CD8-positive, alpha-beta memory T cell (primary cell): ENCODE results near the gene EEF1A2. TPM values are rescaled to one million over a fixed set of nuclear protein-coding genes. Genes with fewer than 3 reads are reported as not detected.

Experiments used
- CTCF ChIA-PET: fragments of 350-600 bp; sonication (Branson Sonifier 250); formaldehyde crosslinking; loops from one replicate; lab custom pipeline; 2021; ENCODE audit warnings: antibody characterized with exemption; lab: Charles Lee
- POLR2A ChIA-PET: fragments of 350-600 bp; sonication (Branson Sonifier 250); formaldehyde crosslinking; loops from one replicate; lab custom pipeline; 2021; ENCODE audit warnings: antibody characterized with exemption; lab: Charles Lee
- DNase-seq, 5 donors: peaks; one replicate each; pipeline versions ENCODE4 v3.0.0 to v3.0.0-alpha.2; 2020 to 2022; ENCODE audit warnings: mixed read lengths in 1 of 5
- H3K27ac ChIP-seq: one replicate; pipeline ENCODE4 v1.7.0; 2013; ENCODE audit warnings: low read depth, mild to moderate bottlenecking, low read length, moderate library complexity
- H3K27me3 ChIP-seq: 2 replicates; pipeline ENCODE4 v1.7.0; 2013; ENCODE audit warnings: low read length, mild to moderate bottlenecking; ENCODE audit not compliant: insufficient read depth, poor library complexity, severe bottlenecking
- H3K36me3 ChIP-seq: 2 replicates; pipeline ENCODE4 v1.7.0; 2013; ENCODE audit warnings: mild to moderate bottlenecking, low read length, moderate library complexity; ENCODE audit not compliant: insufficient read depth
- H3K4me1 ChIP-seq: 2 replicates; pipeline ENCODE4 v1.7.0; 2013; ENCODE audit warnings: mild to moderate bottlenecking, low read length, moderate library complexity; ENCODE audit not compliant: insufficient read depth
- H3K4me3 ChIP-seq: 2 replicates; pipeline ENCODE4 v1.7.0; 2013; ENCODE audit warnings: mild to moderate bottlenecking, low read length
- H3K9me3 ChIP-seq: 2 replicates; pipeline ENCODE4 v1.7.0; 2013; ENCODE audit warnings: mild to moderate bottlenecking, low read length
- H3K27ac Mint-ChIP-seq, 8 donors: one replicate each; pipeline ENCODE4 v1.8.0; 2020 to 2021; ENCODE audit warnings: mixed read lengths in 8 of 8, mild to moderate bottlenecking in 6 of 8, inconsistent platforms in 3 of 8, moderate library complexity in 3 of 8
- H3K27me3 Mint-ChIP-seq, 2 donors: one replicate each; pipeline ENCODE4 v1.8.0; 2020 to 2021; ENCODE audit warnings: mixed read lengths in 2 of 2, mild to moderate bottlenecking in 1 of 2, moderate library complexity in 1 of 2
- H3K36me3 Mint-ChIP-seq, 3 donors: one replicate each; pipeline ENCODE4 v1.8.0; 2020 to 2021; ENCODE audit warnings: mixed read lengths in 3 of 3, inconsistent platforms in 1 of 3, mild to moderate bottlenecking in 1 of 3
- H3K4me1 Mint-ChIP-seq, 3 donors: one replicate each; pipeline ENCODE4 v1.8.0; 2020 to 2021; ENCODE audit warnings: mixed read lengths in 3 of 3, inconsistent platforms in 1 of 3, mild to moderate bottlenecking in 1 of 3
- H3K4me3 Mint-ChIP-seq, 7 donors: one replicate each; pipeline ENCODE4 v1.8.0; 2020 to 2021; ENCODE audit warnings: mixed read lengths in 7 of 7, mild to moderate bottlenecking in 6 of 7, moderate library complexity in 4 of 7, inconsistent platforms in 2 of 7
- H3K9me3 Mint-ChIP-seq, 5 donors: one replicate each; pipeline ENCODE4 v1.8.0; 2020 to 2022; ENCODE audit warnings: mixed read lengths in 5 of 5, mild to moderate bottlenecking in 3 of 5, moderate library complexity in 2 of 5, inconsistent platforms in 1 of 5
- polyA plus RNA-seq: library from polyadenylated mRNA; unstranded; fragments of 300-500 nt; fragmentation: Illumina TruSeq; gene quantifications from one replicate; pipeline ENCODE4 v1.2.3, GENCODE V29; 2021
- total RNA-seq, 2 experiments: library from RNA; stranded (reverse); gene quantifications; one replicate each; pipeline ENCODE4 v1.2.3, GENCODE V29; 2021

Gene EEF1A2
- total and polyA plus RNA-seq, 3 experiments from 2014 or later = 0.17 to 0.20 TPM; not detected in 1

GRCh38 chr20:63505723-63506122 lies 6.8 kb upstream of the EEF1A2 start:
- Mint-ChIP-seq H3K9me3 (peaks cover 5 to 17% (median 11%) of the 10 kb centered on the region in 5 donors), H3K4me1 (peaks cover 0 to 6% (median 5%) of the 10 kb centered on the region in 3 donors), H3K27me3 (peaks cover 33 to 53% of the 10 kb centered on the region in 2 donors), H3K36me3 (peaks cover 0 to 6% (median 0%) of the 10 kb centered on the region in 3 donors), H3K4me3 (no peak overlapping the region), H3K27ac (no peak overlapping the region)
- no peaks in the 10 kb centered on the region for H3K4me1 ChIP-seq
- no peak overlapping the region for H3K4me3 ChIP-seq
- CTCF ChIA-PET = interaction anchor here (1.1 kb wide), 1 partner anchor 10 kb away, joined by 5 read pairs; no protein-coding TSS in a partner anchor
- POLR2A ChIA-PET = no interaction called here
- no peaks in the 10 kb centered on the region for H3K27me3 ChIP-seq
- H3K27ac ChIP-seq = no peak overlapping the region
- no peaks in the 10 kb centered on the region for H3K9me3 ChIP-seq
- no peaks in the 10 kb centered on the region for H3K36me3 ChIP-seq
- peak in 1 of 5 donors; percentile 35 for DNase-seq

DNA sequence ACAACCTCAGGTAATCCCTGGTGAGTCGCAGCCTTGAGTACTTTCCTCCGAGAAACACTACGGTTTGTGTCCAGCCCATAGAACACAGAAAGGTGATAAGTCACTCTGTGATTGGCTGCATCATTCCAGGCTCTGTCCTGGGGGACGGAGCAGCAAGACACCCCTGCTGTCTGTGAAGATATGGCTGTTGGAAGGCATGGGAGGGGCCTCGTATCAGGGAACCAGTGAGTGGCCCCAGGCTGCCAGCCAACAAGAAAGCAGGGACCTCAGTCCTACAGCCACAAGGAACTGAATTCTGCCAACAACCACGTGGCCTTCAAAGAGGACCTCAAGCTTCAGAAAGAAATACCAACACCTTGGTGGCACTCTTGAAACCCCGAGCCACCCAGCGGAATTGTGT lies 6.4 kb upstream of the EEF1A2 start:
- peaks cover 32 to 48% of the 10 kb centered on the region in 2 donors for H3K27me3 Mint-ChIP-seq
- POLR2A ChIA-PET = no interaction called here
- peaks cover 0 to 6% (median 0%) of the 10 kb centered on the region in 3 donors for H3K36me3 Mint-ChIP-seq
- peaks cover 0 to 6% (median 5%) of the 10 kb centered on the region in 3 donors for H3K4me1 Mint-ChIP-seq
- H3K4me1 ChIP-seq = no peaks in the 10 kb centered on the region
- DNase-seq = no peak
- H3K4me3 Mint-ChIP-seq = peak overlapping the region in 1 of 7 donors; percentile 29
- peaks cover 5 to 17% (median 11%) of the 10 kb centered on the region in 5 donors for H3K9me3 Mint-ChIP-seq
- no peaks in the 10 kb centered on the region for H3K36me3 ChIP-seq
- CTCF ChIA-PET = interaction anchor here (1.1 kb wide), 1 partner anchor 9 kb away, joined by 5 read pairs; no protein-coding TSS in a partner anchor
- no peak overlapping the region for H3K27ac Mint-ChIP-seq
- H3K9me3 ChIP-seq = no peaks in the 10 kb centered on the region
- no peaks in the 10 kb centered on the region for H3K27me3 ChIP-seq
- no peak overlapping the region for H3K27ac ChIP-seq
- H3K4me3 ChIP-seq = no peak overlapping the region

GRCh38 chr20:63504642-63505041 lies 5.8 kb upstream of the EEF1A2 start:
- peaks cover 0 to 6% (median 5%) of the 10 kb centered on the region in 3 donors for H3K4me1 Mint-ChIP-seq
- no peak overlapping the region for H3K4me3 ChIP-seq
- CTCF ChIA-PET = interaction anchor here (0.9 kb wide), 1 partner anchor 8 kb away, joined by 3 read pairs; no protein-coding TSS in a partner anchor
- no peaks in the 10 kb centered on the region for H3K27me3 ChIP-seq
- H3K27ac ChIP-seq = no peak overlapping the region
- H3K36me3 Mint-ChIP-seq = peaks cover 0 to 6% (median 0%) of the 10 kb centered on the region in 3 donors
- no peak for DNase-seq
- H3K36me3 ChIP-seq = no peaks in the 10 kb centered on the region
- POLR2A ChIA-PET = no interaction called here
- no peak overlapping the region for H3K27ac Mint-ChIP-seq
- no peaks in the 10 kb centered on the region for H3K4me1 ChIP-seq
- no peak overlapping the region for H3K4me3 Mint-ChIP-seq
- H3K9me3 Mint-ChIP-seq = peaks cover 5 to 17% (median 11%) of the 10 kb centered on the region in 5 donors
- peaks cover 32 to 42% of the 10 kb centered on the region in 2 donors for H3K27me3 Mint-ChIP-seq
- H3K9me3 ChIP-seq = no peaks in the 10 kb centered on the region

DNA sequence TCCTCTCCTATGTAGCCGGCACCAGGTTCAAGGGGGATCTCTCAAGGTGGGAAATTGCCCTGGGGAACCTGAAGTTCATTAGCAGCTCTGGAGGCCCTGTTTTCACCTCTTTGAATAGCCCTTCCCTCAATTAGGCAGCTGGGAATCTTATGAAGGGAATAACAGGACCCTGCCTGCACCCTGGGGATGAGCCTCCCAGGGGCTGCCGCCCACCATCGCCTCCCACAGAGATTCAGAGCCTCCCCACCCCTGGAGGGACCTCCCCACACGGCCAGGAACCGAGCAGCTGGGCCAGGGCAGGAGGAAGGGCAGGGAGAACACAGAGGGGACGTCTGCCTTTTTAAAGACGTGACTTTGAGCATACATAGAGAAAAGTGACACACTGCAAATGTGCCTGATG lies 4.6 kb upstream of the EEF1A2 start:
- peaks cover 0 to 6% (median 5%) of the 10 kb centered on the region in 3 donors for H3K4me1 Mint-ChIP-seq
- Histone ChIP-seq H3K4me1 (no peaks in the 10 kb centered on the region), H3K9me3 (no peaks in the 10 kb centered on the region), H3K27me3 (no peaks in the 10 kb centered on the region), H3K4me3 (no peak overlapping the region), H3K36me3 (no peaks in the 10 kb centered on the region), H3K27ac (no peak overlapping the region)
- peaks cover 5 to 17% (median 11%) of the 10 kb centered on the region in 5 donors for H3K9me3 Mint-ChIP-seq
- DNase-seq = no peak
- H3K4me3 Mint-ChIP-seq = no peak overlapping the region
- H3K27ac Mint-ChIP-seq = no peak overlapping the region
- peaks cover 0 to 6% (median 0%) of the 10 kb centered on the region in 3 donors for H3K36me3 Mint-ChIP-seq
- CTCF ChIA-PET = no interaction called here
- H3K27me3 Mint-ChIP-seq = peaks cover 25 to 34% of the 10 kb centered on the region in 2 donors
- POLR2A ChIA-PET = no interaction called here

- ChIA-PET POLR2A (no interaction called here), CTCF (no interaction called here)
- H3K27ac ChIP-seq = no peak overlapping the region
- no peaks in the 10 kb centered on the region for H3K36me3 ChIP-seq
- H3K9me3 ChIP-seq = no peaks in the 10 kb centered on the region
- Mint-ChIP-seq H3K9me3 (peaks cover 5 to 17% (median 11%) of the 10 kb centered on the region in 5 donors), H3K27me3 (peaks cover 18 to 26% of the 10 kb centered on the region in 2 donors), H3K27ac (no peak overlapping the region), H3K4me1 (peaks cover under 1 to 6% (median under 1%) of the 10 kb centered on the region in 3 donors), H3K4me3 (no peak overlapping the region), H3K36me3 (peaks cover 0 to 6% (median 0%) of the 10 kb centered on the region in 3 donors)
- peak in 1 of 5 donors; percentile 38 for DNase-seq
- H3K4me1 ChIP-seq = no peaks in the 10 kb centered on the region
- H3K27me3 ChIP-seq = peaks cover 7% of the 10 kb centered on the region
- no peak overlapping the region for H3K4me3 ChIP-seq
These were observed 3.8 kb upstream of the EEF1A2 start for GRCh38 chr20:63502671-63503172.

DNA sequence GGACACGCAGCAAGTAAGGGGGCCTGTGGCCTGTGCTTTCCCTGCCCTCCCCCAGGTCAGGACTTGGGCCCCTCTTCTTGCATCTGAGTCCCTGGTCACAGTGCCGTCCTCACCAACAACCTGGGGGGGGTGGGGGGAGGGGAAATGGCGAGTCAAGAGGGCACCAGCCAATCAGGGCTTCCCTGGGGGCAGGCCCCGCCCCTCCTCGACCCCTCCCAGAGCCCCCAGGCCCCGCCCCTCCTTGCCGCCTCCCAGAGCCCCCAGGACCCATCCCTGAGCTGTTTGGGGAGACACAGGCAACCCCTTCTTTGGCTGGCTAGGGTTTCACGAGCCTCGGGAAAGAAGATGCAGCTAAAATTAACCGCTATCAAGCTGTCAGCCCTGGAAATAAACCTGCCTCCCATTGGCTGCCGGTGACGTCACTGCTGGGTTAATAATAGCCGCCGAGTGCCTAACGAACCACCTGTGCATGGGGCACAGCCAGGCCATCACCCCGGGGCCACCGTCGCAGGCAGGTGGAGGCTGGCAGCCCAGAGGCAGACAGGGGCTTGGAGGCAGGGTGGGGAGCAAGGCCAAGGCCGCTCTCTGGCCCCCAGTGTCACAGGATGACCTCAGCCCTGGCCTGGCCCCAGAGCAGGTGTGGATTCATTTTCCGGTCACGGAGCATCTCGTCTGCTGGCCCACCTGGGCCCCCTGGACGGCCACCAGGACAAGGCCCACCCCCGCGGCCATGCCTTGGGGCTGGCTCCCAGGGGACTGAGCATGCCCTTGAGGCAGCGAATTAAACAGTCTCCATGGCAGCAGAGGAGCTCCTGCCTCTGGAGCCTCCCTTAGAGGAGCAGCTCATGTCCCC lies 3.2 kb upstream of the EEF1A2 start:
- Mint-ChIP-seq H3K27ac (no peak overlapping the region), H3K27me3 (peaks cover 20 to 26% of the 10 kb centered on the region in 2 donors), H3K9me3 (peaks cover 5 to 17% (median 11%) of the 10 kb centered on the region in 5 donors), H3K4me3 (no peak overlapping the region), H3K4me1 (peaks cover 0 to 6% (median 0%) of the 10 kb centered on the region in 3 donors), H3K36me3 (peaks cover 0 to 6% (median 0%) of the 10 kb centered on the region in 3 donors)
- Histone ChIP-seq H3K36me3 (no peaks in the 10 kb centered on the region), H3K9me3 (no peaks in the 10 kb centered on the region), H3K27ac (no peak overlapping the region), H3K4me3 (no peak overlapping the region), H3K27me3 (peaks cover 11% of the 10 kb centered on the region), H3K4me1 (no peaks in the 10 kb centered on the region)
- CTCF ChIA-PET = no interaction called here
- no peak for DNase-seq
- POLR2A ChIA-PET = no interaction called here

DNA sequence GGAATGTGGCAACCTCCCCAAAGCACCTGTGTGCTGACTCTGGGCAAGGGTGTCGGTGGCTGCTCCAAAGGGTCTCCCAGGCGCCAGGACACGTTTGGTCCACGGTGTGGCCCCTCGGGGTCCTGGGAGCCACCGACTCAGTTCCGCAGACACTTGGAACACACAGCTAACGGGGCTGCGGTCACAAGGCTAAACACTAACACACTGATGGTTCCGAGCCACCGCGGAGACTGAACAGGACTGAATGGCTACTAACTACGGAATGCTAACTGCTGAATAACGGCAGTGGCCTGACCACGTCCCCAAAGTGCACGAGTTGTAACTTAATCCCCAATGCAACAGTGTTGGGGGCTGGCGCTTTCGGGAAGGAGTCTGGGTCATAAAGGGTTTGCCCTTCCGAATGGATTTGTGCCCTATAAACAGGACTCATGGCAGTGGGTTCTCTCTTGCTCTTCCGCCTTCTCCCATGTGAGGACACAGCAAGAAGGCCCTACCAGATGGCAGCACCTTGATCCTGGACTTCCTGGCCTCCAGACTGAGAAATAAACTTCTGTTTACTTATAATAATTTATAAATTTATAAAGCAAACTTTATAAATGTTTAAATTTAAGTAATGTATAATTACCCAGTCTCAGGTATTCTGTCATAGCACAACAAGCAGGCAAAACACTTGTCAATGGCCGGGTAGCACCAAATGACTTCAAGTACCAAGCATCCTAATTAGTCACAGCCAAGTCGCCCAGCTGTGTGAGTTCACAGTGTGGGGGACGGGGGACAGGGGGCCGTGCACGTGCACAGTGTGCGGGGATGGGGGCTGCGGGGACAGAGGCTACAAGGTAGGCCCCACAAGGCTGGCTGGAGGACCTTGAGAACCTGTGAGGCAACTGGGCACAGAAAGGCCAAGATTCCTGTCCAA lies 2.3 kb upstream of the EEF1A2 start:
- POLR2A ChIA-PET = no interaction called here
- no peak for DNase-seq
- H3K36me3 Mint-ChIP-seq = peaks cover 0 to 6% (median 0%) of the 10 kb centered on the region in 3 donors
- Histone ChIP-seq H3K27ac (no peak overlapping the region), H3K9me3 (no peaks in the 10 kb centered on the region), H3K4me1 (peaks cover 5% of the 10 kb centered on the region), H3K27me3 (peaks cover 11% of the 10 kb centered on the region), H3K36me3 (no peaks in the 10 kb centered on the region), H3K4me3 (no peak overlapping the region)
- peaks cover 5 to 17% (median 10%) of the 10 kb centered on the region in 5 donors for H3K9me3 Mint-ChIP-seq
- peak overlapping the region in 4 of 7 donors; percentile 19 to 51 (median 50) for H3K4me3 Mint-ChIP-seq
- peaks cover 0 to 13% (median 1%) of the 10 kb centered on the region in 3 donors for H3K4me1 Mint-ChIP-seq
- peaks cover 19 to 26% of the 10 kb centered on the region in 2 donors for H3K27me3 Mint-ChIP-seq
- CTCF ChIA-PET = no interaction called here
- H3K27ac Mint-ChIP-seq = no peak overlapping the region
